TTC549 (cell line): Measurements from ENCODE around the gene BACH2.

Experiments
- FAIRE-seq: peaks from 2 replicates; lab custom pipeline; 2012; peaks lifted over from hg19 to GRCh38; lab: Jason Lieb, UNC

BACH2 gene

GRCh38 chr6:90237350-90237990, 59.2 kb downstream of the BACH2 start:
- FAIRE-seq = no peak

DNA sequence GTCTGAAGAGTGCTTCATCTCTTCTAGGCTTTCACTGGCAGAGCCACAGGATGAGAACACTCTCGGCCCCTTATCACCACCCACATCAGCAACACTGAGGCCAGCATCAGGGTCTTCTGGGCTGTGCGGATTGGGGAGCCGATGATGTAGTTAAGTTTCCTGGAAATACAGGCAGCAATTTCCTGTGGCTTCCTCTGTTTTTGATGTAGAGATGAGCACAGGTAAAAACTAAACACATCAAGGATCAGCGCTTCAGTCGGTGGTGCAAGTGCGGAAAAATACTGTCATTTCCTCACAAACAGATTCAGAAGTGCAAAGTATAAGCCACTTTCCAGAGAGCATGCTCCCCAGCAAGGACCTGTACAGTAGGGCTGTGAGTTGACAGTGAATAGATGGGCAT, 62.6 kb downstream of the BACH2 start:
- no peak for FAIRE-seq

DNA sequence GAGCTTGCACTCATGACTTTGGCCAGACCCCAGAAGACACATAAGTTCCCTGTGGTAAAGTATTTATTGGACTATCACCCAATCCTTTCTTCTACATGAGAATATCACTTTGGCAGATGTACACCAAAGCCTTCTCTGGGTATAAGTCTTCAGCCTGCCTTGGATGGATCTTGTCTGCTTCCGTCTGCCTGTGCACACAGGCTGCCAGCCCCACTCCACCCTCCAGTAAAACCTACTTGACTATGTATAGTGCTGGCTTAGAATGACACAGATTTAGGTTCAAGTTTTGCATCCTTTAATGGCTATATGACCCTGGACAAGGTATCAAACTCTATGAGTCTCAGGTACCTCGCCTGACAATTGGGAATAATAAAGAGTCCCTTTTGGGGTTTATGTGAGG, 63.4 kb downstream of the BACH2 start:
- FAIRE-seq = no peak

- no peak for FAIRE-seq
These were observed 64.8 kb downstream of the BACH2 start for GRCh38 chr6:90231798-90232197.

GRCh38 chr6:90231308-90231707, 65.3 kb downstream of the BACH2 start:
- no peak for FAIRE-seq

- FAIRE-seq = no peak
These were observed 66.0 kb downstream of the BACH2 start for GRCh38 chr6:90230548-90231215.

DNA sequence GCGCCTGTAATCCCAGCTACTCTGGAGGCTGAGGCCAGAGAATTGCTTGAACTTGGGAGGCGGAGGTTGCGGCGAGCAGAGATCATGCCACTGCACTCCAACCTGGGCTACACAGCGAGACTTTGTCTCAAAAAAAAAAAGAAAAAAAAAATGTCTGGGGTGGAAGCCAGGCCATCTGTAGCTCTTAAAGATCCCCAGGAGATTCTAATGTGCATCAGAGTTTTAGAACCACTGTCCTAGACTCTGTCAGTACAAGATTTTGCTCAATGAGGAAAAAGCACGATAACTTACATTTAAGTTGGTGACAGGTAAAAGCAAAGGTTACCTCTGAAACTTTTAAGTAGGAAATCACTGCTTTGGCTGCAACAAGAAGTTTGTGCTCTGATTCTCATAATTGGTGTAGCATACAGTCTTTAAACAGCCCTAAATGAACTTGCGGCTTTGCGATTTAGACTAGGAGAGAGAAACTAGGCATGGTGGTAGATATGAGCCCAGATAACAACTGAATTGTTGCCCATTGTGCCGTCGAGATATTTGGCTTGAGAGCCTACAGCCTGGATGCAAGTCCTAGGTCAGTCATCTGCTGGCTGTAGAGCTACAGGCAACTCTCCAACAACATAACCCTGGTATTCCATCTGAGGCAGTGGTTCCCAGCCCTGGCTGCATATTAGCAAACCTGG, 67.2 kb downstream of the BACH2 start:
- no peak for FAIRE-seq

GRCh38 chr6:90227673-90228072, 69.0 kb downstream of the BACH2 start:
- FAIRE-seq = no peak

GRCh38 chr6:90227213-90227612, 69.4 kb downstream of the BACH2 start:
- FAIRE-seq = no peak

DNA sequence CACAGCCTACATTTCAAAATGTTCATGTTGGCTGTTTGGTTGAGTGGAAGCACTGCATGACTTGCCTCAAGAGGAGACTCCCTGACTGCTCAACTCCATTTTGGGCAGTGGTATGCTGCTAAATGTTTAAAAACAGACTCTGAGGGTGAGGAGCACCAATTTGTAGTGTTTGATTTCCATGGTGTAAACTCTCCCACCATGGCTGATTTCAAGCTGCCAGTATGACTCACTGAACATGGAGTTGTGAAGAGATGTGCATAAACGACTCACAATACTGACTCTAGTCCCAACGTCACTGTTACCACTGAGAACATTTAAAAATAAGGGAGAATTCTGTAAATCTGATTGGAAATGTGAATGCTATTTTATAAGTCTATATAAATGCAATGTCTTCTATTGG, 70.4 kb downstream of the BACH2 start:
- no peak for FAIRE-seq

- no peak for FAIRE-seq
These were observed 72.4 kb downstream of the BACH2 start for GRCh38 chr6:90224196-90224595.

GRCh38 chr6:90222724-90223198, 73.9 kb downstream of the BACH2 start:
- no peak for FAIRE-seq

DNA sequence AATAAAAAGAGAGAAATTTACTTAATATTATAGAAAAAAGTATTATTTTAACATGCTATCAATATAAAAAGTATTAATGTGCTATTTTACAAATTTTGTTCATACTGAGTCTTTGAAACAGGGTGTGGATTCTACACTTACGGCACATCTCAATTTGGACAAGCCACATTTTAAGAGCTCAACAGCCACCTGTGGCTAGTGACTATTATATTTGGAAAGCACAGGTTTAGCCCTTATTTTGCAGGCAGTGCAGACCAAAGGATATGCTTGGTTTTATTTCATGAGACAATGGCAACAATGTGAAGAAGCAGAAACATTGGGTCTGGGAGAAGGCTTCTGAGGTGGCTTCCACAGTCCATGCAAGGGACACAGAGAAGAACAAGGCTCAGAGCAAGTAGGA, 74.6 kb downstream of the BACH2 start:
- FAIRE-seq = no peak

DNA sequence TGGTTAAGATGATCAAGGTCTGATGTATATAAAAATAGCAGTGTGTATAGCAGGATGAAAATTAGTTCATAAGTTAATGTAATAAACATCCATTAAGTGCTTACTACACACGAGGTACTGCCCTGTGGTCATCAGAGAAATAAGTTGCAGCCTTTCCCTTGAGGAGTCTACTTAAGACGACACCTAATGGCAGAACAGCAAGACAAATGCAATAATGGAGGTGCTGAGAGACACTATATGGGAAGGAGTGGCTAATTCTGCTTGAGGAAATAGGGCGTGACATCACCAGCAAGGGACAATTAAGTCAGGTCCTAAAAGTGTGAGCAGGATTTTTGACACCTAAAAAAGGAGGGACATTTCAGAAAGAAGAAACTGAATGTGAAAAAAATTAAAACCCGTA, 75.2 kb downstream of the BACH2 start:
- FAIRE-seq = no peak

GRCh38 chr6:90220273-90220672, 76.4 kb downstream of the BACH2 start:
- no peak for FAIRE-seq

GRCh38 chr6:90219209-90219985, 77.2 kb downstream of the BACH2 start:
- FAIRE-seq = no peak

- no peak for FAIRE-seq
These were observed 77.8 kb downstream of the BACH2 start for GRCh38 chr6:90218959-90219208.

DNA sequence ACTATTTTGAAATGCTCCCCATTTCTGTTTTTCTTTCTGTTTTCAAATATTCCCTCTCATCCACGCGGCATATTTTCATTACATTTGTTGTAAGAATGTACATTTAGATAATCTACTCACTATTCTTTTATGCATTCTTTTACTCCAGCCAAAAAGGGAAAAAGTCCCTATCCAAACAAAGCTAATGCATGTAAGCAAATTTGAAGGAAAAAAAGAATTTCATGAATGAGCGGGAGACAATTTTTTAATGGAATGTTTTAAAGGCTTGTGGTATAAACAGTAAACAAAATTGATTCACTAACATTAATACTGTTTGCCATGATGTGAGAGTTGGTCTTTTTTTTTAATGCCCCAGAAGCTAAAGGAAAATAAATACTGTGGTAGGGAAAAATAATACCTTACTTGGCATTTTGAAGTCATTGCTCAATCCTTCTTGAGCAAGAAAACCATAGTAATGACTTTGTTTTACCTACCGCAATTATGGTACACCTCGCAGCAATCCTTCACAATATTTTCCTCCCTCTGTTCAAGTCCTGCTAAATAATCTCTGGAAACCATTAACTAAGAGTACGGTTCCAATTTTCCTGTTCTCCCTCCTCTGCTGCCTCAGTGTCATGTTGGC, 79.0 kb downstream of the BACH2 start:
- no peak for FAIRE-seq

- no peak for FAIRE-seq
These were observed 80.3 kb downstream of the BACH2 start for GRCh38 chr6:90216072-90216977.

DNA sequence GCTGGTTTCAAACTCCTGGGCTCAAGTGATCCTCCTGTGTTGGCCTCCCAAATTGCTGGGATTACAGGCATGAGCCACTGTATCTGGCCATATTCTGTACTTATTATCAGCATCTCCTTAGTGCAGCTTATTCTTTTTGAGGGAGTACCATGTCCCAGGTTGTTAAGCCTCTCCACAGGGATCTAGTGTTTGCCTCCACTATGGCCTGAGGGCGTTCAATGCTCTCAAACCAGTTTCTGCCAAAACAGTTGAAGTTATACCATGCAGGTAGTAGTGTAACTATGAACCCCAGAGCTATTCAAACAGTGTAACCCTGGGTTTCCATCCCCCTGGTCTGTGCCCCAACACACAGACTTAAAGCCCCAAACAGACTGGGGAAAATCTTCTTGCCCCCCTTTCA, 81.7 kb downstream of the BACH2 start:
- FAIRE-seq = no peak

DNA sequence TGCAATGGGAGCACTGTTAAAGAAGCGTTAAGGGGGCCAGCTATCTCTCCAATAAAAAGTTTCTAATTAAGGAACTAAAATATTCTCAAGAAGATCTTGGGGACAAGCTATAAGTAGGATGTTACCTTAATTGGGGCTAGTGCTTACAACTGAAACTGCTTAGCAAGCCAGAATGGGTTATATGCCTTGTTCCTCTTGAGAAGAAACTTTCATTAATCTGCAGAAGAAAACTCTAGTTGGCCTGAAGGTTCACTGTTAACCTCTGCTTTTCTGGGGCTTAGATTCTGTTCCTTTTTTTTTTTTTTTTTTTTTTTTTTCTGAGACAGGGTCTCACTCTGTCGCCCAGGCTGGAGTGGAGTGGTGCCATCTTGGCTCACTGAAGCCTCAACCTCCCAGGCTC, 82.2 kb downstream of the BACH2 start:
- FAIRE-seq = no peak

- no peak for FAIRE-seq
These were observed 84.4 kb downstream of the BACH2 start for GRCh38 chr6:90212274-90212673.
